Fibroblast of lung (primary cell): ENCODE measurements around the gene GLA.
A peak's percentile ranks its signal among the peaks of the same experiment; 100 is the strongest.

Experiments used
- CTCF ChIP-seq, 2 donors: IDR thresholded peaks in 1 of 2; conservative IDR thresholded peaks in 1 of 2; 1 replicate in 1 of 2; 2 replicates in 1 of 2; pipeline ENCODE4 v1.5.1; 2011 to 2012; ENCODE audit warnings: low read length in 2 of 2, control low read depth in 1 of 2, inconsistent platforms in 1 of 2, low read depth in 1 of 2, mild to moderate bottlenecking in 1 of 2
- EZH2 ChIP-seq: IDR thresholded peaks from 2 replicates; pipeline ENCODE4 v1.5.1; 2012; ENCODE audit warnings: low read length, control low read depth, mild to moderate bottlenecking; ENCODE audit errors: missing control alignments

GRCh38 chrX:101415180-101416145, 7.7 kb upstream of the GLA start:
- TF ChIP-seq CTCF (conservative IDR thresholded peaks at IDR 0.05 in 1 of 2, IDR thresholded peaks at IDR 0.05 in 1 of 2; ENCODE audit: low read depth in 1 of 2, low read length in 2 of 2) (peak; percentile 51 to 64), EZH2 (no peak)
